NCI-H510A (cell line): ENCODE measurements around the gene TLR4.

Source experiments
- DNase-seq: peaks from one replicate; lab custom pipeline; 2025; lab: John Stamatoyannopoulos, UW

The TLR4 gene

GRCh38 chr9:117704024-117704575, at the start of gene TLR4:
TLR4 (plus strand) TSS chr9:117704403; CDS start chr9:117704473, 70 bp downstream.
- no peak for DNase-seq

DNA sequence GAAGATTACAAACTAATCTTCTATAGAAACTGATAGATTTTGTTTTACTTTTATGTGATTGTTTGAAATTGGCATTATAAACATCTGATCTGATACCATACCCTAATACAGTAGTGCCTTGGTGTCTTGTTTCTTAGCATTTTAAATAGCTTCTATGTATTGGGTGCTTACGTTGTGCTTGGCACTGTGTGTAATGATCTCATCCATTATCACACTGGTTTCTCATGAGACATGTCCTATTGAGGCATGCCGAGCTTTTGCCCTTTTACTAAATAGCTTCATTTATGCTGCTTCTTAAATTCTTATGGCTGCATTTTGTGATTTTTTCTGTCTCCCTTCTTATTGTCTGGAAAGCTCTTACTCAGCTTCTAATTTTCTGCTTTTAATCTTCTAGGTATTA, 48.2 kb upstream of the TLR4 start:
- DNase-seq, result no peak

GRCh38 chr9:117662651-117663050, 41.6 kb upstream of the TLR4 start:
- DNase-seq, result no peak

- DNase-seq, result no peak
Measured at GRCh38 chr9:117664419-117664818, 39.8 kb upstream of the TLR4 start.

- no peak for DNase-seq
Measured at GRCh38 chr9:117665601-117666385, 38.4 kb upstream of the TLR4 start.

DNA sequence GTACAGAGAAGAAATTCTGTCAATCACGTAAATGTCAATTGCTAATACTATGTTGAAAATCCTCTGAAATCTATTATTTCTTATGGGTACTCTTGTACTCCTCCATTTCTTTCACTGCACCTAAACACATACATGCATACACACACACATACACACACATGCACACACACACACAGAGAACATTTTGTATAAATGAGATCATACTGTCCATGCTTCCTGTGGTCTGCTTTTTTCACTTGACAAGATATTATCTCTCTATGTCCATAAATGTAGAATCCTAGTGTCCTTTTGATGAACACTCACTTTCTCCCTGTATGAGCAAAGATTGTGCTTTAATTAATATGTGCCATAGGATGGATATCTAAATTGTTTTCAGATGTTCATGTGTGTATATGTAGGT, 32.7 kb upstream of the TLR4 start:
- DNase-seq, result no peak

DNA sequence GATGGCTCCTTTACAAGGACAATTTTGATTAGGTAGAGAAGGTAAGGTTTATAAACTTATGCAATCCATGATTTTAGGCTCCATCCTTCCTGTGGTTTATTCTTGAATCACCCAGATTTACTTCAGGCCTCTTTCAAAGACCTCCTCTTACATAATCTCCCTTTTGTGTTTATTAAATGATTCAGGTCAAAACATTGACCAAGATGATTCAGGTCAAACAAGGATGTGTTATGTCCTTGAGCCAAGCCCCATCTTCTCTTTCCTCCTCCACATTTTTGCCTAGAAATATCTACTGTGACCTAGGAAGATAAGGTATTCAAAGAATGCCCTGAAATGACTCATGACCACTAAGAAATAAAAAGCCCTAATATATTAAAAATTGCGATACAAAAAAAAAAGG, 31.8 kb upstream of the TLR4 start:
- no peak for DNase-seq

DNA sequence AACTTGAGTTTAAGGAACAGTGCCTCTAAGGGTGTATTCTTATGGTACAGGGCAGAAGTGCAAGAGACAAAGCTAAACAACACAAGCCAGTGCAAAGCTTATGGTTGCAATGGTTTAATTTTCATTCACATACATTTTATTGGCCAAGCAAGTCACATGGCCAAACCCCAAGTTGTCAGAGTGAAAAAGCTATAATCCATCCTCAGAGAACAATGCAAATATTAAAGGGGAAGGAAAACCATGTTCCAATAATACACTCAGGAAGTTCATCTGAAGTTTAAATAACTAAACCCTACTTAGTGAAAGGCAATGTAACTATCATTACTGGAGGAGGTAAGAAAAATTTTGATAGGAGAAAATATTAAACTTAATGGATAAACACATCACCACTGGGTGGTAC, 26.6 kb upstream of the TLR4 start:
- DNase-seq, result no peak

DNA sequence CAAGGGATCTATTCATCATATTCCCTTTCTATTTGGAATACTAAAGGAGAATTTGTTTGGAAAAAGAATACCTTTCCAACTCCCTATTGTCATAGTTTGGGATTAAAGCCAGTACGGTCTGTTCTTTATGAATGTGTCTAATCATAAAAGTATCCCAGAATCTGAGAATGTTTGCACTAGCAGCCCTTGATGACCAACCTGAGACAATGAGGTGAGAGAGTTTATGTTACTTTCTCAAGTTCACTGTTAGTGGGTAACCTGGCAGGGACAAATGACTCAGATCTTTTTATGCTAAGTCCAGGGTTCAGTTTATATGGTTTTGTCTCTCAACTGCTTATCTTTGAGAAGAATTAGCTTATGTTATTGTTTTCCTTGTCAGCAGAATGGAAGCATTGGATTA, 25.3 kb upstream of the TLR4 start:
- no peak for DNase-seq

GRCh38 chr9:117679416-117679815, 24.8 kb upstream of the TLR4 start:
- DNase-seq, result no peak

GRCh38 chr9:117681888-117682287, 22.3 kb upstream of the TLR4 start:
- no peak for DNase-seq

DNA sequence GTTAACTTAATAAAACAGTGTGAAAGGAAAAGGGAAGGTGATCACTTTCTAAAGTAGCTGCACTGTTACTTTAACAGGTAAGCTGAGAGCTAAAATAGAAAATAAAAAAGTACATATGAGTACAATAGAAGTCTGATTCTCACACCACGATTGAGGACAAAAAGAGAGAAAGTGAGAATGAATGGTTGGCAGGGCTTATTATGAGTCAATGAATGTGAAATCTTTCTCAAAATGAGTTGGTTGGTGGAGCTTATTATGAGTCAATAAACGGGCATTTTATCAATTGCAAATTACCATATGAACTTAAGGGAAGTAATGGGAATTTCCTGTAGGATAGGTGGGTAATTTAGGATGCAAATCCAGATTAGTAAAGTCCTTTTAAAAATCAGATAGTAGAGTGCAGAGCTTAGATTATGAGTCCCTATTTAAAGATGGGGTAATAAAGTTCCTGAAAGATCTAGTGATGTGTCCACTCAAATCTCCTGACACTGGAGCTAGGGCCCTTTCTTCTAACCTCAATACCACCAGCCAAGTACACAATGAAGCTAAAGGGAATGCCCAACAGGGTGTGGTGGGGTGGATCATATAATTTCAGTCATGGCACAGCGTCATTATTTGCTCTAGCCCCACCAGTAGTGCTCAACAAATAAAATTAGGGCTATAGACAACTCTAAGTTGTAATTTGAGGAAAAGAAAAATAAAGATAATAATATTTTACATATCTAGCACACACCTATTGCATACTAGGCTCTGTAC, 21.1 kb upstream of the TLR4 start:
- DNase-seq, result no peak

DNA sequence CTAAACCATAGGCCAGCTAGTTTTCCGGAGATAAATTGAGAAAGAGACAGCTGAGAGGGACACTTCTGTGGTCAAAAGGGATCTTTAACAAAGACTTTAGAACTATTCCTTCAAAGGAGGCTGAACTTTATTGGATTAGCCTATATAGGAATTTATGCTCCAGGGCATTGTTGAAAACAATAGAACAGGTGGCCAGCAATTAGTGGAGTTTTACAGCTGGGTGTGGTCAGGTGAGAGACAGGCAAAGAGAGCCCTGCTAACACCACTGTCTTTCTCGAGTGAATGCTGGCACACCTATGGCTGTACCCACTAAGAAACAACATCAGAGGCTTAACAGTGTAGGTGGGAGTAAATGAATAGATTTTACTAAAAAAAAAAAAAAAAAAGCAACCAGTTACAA, 16.7 kb upstream of the TLR4 start:
- no peak for DNase-seq

- DNase-seq, result no peak
Measured at GRCh38 chr9:117691367-117691766, 12.8 kb upstream of the TLR4 start.

DNA sequence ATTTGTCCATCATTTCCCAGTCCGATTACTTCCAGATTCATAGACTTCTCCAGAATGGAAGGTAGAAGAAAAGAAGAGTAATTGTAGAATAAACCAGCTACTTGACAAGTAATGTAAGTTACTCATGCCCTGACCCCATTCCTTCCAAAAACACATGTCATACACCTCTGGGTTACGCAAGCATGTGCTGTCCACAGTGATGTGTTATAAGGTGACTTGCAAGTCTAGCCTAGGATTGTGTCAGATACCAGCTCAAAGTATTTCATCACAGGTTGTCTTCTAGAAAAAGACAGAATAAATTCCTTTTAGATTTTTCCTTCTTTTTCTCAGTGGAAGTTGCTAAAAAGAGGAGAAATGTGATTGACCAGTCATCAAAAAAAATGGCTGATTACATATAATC, 8.0 kb upstream of the TLR4 start:
- no peak for DNase-seq

GRCh38 chr9:117697046-117697445, 7.2 kb upstream of the TLR4 start:
- no peak for DNase-seq

GRCh38 chr9:117703537-117703936, 666 bp upstream of the TLR4 start:
- DNase-seq, result no peak

DNA sequence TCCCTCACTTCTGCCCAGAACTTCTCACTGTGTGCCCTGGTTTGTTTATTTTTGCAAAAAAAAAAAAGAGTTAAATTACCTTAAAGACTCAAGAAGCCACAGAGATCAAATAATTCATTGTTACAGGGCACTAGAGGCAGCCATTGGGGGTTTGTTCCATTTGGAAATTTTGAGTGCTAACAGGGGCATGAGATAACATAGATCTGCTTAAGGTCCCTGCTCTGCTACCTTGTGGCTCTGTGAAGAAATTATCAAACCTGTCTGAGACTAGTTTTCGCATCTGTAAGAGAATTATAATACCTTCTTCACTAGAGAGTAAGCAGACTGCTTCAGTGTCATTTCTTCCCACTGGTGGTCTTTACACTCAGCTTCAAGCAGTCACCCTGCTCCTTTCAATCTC, 394 bp downstream of the TLR4 start:
- DNase-seq, result no peak

GRCh38 chr9:117705386-117705785, 1.2 kb downstream of the TLR4 start:
- no peak for DNase-seq

- no peak for DNase-seq
Measured at GRCh38 chr9:117706421-117707116, 2.4 kb downstream of the TLR4 start.

DNA sequence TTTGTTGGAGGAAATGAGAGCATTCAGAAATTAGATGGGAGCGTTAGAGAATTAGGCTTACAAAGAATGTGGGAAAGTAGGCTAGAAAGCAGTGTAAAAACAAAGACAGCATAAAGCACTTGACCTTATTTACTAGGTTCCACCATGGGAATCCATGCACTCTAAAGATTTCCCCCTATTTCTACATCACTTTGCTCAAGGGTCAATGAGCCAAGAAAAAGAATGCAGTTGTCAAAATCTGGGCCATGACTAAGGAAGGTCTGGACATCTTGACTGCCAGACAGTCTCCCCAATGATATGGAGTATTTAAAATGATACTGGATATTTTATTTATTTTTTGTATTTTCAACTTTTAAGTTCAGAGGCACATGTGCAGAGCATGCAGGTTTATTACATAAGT, 3.4 kb downstream of the TLR4 start:
- no peak for DNase-seq

DNA sequence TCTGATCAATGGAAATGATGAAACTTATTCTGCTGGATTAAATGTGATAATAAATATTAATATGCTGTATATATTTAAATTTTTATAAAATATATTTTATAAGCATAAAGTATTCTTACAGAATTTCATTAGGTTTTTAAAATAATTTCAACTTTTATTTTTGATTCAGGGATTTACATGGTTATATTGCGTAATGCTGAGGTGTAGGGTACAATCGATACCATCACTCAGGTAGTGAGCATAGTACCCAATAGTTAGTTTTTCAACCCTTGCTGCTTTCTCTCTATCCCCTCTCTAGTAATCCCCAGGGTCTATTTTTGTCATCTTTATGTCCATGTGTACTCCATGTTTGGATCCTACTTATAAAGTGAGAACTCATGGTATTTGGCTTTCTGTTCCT, 5.7 kb downstream of the TLR4 start:
- DNase-seq, result no peak

DNA sequence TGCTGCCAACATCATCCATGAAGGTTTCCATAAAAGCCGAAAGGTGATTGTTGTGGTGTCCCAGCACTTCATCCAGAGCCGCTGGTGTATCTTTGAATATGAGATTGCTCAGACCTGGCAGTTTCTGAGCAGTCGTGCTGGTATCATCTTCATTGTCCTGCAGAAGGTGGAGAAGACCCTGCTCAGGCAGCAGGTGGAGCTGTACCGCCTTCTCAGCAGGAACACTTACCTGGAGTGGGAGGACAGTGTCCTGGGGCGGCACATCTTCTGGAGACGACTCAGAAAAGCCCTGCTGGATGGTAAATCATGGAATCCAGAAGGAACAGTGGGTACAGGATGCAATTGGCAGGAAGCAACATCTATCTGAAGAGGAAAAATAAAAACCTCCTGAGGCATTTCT, 10.1 kb downstream of the TLR4 start:
- no peak for DNase-seq
